Activated T-cell treated with anti-CD3 and anti-CD28 coated beads, Interleukin-2, amount 50 U/mL, for 4 hours (primary cell): ENCODE results near the gene MSH5. TPM values are rescaled to one million over a fixed set of nuclear protein-coding genes. Genes with fewer than 3 reads are reported as not detected.
A peak's percentile ranks its signal among the peaks of the same experiment; 100 is the strongest.

Source experiments
- ATAC-seq, 2 donors: fragments of 200-7000 bp; cut with Tn5 transposase; one replicate each; pipeline ENCODE4 v1.10.0; 2021
- DNase-seq: peaks from one replicate; pipeline ENCODE4 v3.0.0-alpha.2; 2020
- H3K27me3 Mint-ChIP-seq: one replicate; pipeline ENCODE4 v1.8.0; 2021; ENCODE audit warnings: low read depth, mixed read lengths
- H3K36me3 Mint-ChIP-seq: one replicate; pipeline ENCODE4 v1.8.0; 2022; ENCODE audit warnings: mixed read lengths; ENCODE audit not compliant: insufficient read depth
- H3K4me1 Mint-ChIP-seq: one replicate; pipeline ENCODE4 v1.8.0; 2021; ENCODE audit warnings: low read depth, mixed read lengths
- H3K4me3 Mint-ChIP-seq: one replicate; pipeline ENCODE4 v1.8.0; 2021; ENCODE audit warnings: mild to moderate bottlenecking, moderate library complexity, mixed read lengths
- H3K9me3 Mint-ChIP-seq: one replicate; pipeline ENCODE4 v1.8.0; 2021; ENCODE audit warnings: mixed read lengths
- total RNA-seq, 3 donors: library from RNA; stranded (reverse); gene quantifications; one replicate each; pipeline ENCODE4 v1.2.1, GENCODE V29; 2021

MSH5 gene
- total RNA-seq, 3 donors from 2014 or later = 30.9 to 35.4 (median 34.3) TPM

DNA sequence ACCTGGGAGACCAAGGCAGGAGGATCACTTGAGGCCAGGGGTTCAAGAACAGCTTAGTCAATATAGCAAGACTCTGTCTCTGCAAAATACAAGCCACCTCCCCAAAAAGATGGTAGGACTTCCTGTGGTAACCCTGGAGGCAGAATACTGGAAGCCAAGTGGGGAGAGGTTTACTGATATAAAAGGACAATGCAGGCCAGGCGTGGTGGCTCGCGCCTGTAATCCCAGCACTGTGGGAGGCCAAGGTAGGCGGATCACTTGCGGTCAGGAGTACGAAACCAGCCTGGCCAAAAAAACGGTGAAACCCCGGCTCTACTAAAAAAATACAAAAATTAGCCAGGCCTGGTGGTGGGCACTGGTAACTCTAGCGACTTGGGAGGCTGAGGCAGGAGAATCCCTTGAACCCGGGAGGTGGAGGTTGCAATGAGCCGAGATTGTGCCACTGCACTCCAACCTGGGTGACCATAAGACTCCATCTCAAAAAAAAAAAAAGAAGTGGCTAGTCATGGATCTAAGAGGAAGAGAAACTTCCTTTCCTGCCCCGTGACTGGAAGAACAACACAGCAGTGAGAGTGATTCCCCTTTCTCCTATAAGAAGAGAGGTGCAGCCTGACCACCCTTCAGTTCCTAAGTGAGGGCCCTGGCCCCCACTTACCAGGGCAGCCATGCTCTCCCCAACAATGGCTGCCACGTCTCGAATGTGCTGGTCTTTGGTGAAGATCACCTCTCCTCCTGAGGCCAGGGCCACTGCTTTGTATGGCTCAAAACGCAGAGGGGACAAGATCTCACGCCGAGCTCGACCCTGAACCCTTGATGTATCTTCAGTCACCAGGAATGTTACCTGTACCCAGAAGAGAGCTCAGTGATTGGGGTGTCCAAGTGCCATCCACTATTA is 28.8 kb downstream of the MSH5 start:
- Mint-ChIP-seq H3K36me3 (peaks cover 1% of the 10 kb centered on the region), H3K9me3 (no peaks in the 10 kb centered on the region), H3K4me1 (peaks cover 23% of the 10 kb centered on the region), H3K27me3 (no peaks in the 10 kb centered on the region), H3K4me3 (no peak overlapping the region)
- DNase-seq (no peak), ATAC-seq (no peak)

DNA sequence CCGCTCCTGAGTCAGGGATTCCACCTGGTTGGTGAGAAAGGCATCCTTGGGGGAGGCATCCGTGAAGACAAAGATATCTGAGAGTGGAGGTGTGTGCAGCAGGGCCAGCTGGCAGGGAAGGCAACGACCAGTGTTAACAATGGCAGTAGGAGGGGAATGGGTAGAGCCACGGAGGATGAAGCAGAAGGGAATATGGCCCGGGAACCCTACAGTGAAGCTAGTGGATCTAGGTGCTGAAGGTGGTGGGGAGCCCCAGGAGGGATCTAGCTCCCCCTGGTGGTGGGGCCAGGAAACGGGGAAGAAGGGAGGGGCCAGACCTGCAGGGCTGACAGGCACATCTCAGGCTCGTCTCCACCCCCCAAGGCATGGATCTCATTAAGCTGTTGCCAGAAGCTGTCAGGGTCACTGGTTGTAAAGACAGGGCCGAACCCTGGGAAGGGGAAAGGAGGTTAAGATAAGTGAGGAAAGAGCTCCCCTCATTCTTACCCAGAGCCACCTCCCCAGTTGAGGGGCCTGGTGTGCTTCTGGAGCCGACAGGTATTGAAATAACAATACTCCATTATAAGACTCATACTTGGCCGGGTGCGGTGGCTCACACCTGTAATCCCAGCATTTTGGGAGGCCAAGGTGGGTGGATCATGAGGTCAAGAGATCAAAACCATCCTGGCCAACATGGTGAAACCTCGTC is 30.0 kb downstream of the MSH5 start:
- no peaks in the 10 kb centered on the region for H3K27me3 Mint-ChIP-seq
- ATAC-seq = peak; percentile 78 to 81
- no peaks in the 10 kb centered on the region for H3K36me3 Mint-ChIP-seq
- H3K9me3 Mint-ChIP-seq = no peaks in the 10 kb centered on the region
- peaks cover 22% of the 10 kb centered on the region for H3K4me1 Mint-ChIP-seq
- peak; percentile 77 for DNase-seq
- no peak overlapping the region for H3K4me3 Mint-ChIP-seq

DNA sequence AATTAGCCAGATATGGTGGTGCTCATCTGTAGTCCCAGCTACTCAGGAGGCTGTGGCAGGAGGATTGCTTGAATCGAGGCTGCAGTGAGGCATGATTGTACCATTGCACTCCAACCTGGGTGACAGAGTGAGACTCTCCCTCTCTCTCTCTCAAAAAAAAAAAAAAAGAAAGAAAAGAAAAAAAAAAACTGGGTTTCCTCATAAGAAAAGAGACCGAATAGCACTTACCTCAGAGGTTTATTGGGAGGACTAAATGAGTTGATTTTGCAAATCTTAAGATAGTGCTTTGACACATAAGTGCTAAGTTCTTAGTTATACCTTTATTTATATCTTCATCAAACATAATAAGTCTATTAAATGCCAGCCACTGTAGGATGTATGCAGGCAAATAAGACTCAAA is 31.1 kb downstream of the MSH5 start:
- H3K9me3 Mint-ChIP-seq = no peaks in the 10 kb centered on the region

DNA sequence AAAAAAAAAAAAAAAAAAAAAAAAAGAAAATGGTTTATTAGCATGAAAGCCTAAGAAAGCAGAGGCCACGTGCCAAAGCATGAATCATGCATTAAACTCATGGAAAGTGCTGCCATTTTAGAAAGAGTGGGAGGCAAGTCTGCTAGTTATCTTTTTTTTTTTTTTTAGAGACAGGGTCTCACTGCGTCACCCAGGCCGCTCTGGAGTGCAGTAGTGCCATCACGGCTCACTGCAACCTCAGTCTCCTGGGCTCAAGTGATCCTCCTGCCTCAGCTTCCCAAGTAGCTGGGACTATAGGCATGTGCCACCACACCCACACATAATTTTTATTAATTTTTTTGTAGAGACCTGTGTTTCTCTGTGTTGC is 32.2 kb downstream of the MSH5 start:
- peak; percentile 47 for DNase-seq
- H3K36me3 Mint-ChIP-seq = no peaks in the 10 kb centered on the region
- H3K4me3 Mint-ChIP-seq = no peak overlapping the region
- ATAC-seq = peak; percentile 34 to 38
- H3K9me3 Mint-ChIP-seq = no peaks in the 10 kb centered on the region
- H3K4me1 Mint-ChIP-seq = peaks cover 36% of the 10 kb centered on the region
- H3K27me3 Mint-ChIP-seq = no peaks in the 10 kb centered on the region

More for the DNA sequence above, 31.1 kb downstream of the MSH5 start:
- ATAC-seq (no peak), DNase-seq (no peak)
- Mint-ChIP-seq H3K4me3 (no peak overlapping the region), H3K27me3 (no peaks in the 10 kb centered on the region), H3K36me3 (no peaks in the 10 kb centered on the region), H3K4me1 (peaks cover 27% of the 10 kb centered on the region)

DNA sequence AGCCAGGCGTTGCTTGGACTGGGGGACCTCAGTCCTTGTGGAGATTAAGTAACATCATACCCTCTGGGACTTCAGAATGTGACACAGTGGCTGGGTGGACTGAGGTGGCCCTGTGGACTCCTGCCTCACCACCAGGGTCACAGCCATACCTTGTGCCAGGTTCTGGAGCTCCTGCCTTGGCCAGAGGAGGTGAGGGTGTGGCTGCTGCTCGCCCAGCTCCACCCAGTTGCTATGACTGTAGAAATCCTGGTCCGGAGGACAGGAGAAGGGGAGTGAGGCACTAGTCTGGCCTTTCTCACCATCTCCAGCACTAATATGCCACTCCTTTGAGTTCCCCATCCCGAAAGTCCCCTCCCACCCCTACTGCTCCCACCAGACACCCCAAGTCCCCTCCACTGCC is 35.4 kb downstream of the MSH5 start:
- Mint-ChIP-seq H3K27me3 (no peaks in the 10 kb centered on the region), H3K4me1 (peaks cover 40% of the 10 kb centered on the region), H3K9me3 (no peaks in the 10 kb centered on the region), H3K36me3 (peaks cover 2% of the 10 kb centered on the region), H3K4me3 (no peak overlapping the region)
- DNase-seq = no peak
- no peak for ATAC-seq

DNA sequence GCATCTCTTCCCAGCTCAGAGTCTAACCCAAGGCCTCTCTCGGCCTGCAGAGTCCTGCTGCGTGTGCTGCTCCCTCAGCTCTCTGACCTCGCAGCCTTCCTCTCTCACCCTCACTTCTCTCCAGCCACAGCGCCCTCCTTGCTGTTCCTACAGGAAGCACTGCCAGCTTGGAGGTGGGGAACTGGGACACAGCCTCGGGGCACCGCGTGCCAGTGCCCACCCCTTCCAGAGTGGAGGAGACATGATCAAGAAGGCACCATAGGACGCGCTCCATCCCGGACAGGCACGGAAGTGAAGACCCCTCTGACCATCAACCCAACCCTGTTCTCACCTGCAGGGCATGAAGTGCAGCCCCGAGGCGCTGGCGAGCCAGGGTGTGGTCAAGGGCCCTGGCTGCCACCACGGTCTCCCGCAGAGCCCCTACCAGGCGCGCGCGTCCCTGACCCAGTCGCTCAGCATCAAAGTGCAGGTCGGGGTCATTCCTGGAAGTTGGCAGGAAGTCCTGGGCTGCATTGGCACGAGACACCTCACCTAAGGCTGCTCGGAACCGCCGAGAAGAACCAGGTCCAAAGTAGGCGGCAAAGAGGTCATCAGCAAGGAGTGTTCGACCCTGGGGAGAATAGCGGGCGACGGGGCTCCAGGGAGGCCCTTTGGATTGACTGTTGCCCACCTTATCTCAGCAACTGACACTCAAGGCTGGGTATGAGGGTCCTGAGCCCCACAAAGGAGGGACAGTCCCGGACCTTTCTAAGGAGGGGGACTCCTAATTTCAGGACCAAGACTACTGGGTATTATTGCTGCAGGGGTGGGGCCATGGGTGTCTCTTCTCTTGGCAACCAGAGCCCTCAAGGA is 36.1 kb downstream of the MSH5 start:
- Mint-ChIP-seq H3K9me3 (no peaks in the 10 kb centered on the region), H3K36me3 (peaks cover 3% of the 10 kb centered on the region), H3K4me1 (peaks cover 40% of the 10 kb centered on the region), H3K27me3 (no peaks in the 10 kb centered on the region), H3K4me3 (peak overlapping the region; percentile 24)
- ATAC-seq (no peak), DNase-seq (no peak)

DNA sequence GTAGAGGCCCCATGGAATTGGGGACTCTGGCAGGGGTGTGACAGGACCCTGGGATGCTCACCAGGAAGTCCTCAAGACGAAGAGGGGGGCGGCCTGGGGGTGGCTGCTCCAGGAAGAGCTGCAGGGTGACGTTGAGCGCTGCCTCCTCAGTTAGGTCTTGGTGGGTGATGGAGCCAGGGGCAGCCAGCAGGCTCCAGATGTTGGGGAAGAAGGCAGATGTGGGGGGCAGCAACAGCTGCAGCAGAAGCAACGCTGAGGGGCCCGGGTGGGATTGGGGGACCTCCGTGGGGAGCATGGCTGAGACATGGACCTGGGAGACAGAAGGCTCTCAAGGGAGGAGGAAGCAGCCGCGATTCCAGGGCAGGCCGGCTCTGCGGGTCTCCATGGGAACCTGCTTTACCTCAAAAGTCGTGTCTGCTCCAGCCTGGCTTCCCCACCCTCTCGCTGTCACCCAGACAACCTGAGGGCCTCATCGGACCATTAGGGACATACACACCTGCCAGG is 36.7 kb downstream of the MSH5 start:
- peak; percentile 4 to 7 for ATAC-seq
- peaks cover 7% of the 10 kb centered on the region for H3K36me3 Mint-ChIP-seq
- H3K9me3 Mint-ChIP-seq = no peaks in the 10 kb centered on the region
- DNase-seq = no peak
- no peaks in the 10 kb centered on the region for H3K27me3 Mint-ChIP-seq
- peak overlapping the region; percentile 21 for H3K4me3 Mint-ChIP-seq
- peaks cover 34% of the 10 kb centered on the region for H3K4me1 Mint-ChIP-seq

DNA sequence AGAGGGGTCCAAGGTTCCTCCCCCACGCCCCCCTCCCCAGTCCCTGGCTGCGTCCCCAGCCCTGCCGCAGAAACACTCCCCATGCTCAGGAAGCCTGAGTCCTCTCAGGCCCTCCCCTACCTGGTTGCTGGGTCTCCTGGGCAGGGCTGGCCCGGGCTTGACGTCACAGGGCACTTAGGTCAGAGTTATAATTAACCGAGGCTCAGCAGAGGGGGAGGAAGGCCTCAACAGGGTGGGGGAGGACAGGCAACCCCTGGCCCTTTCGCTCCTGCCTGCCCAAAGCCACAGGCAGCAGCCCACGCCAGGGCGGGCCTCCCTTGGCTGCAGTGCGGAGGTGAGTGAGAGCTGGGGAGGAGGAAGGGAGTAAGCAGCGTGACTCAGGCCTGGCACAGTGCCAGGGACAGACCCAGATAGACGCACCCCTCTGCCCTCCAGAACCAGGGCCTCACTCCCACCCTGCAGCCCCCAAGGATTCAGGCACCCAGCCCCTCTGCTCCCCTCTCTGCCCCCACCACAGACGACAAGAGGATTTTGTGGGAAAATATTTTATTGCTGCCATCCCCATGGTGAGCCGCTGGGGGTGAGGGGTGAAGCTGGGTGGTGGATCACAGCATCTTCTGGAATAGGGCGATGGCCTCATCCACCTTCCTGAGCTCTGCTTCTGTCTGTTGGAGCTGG is 37.3 kb downstream of the MSH5 start, which contains the start of gene VWA7:
Gene VWA7, minus strand, starts transcription at position 340 of the 678 bp plus-strand sequence. CDS start 549 bp downstream, outside the sequence.
- Mint-ChIP-seq H3K4me3 (peak within 1 kb of the TSS; percentile 21), H3K27me3 (no peaks in the 10 kb centered on the region), H3K36me3 (peaks cover 7% of the 10 kb centered on the region), H3K4me1 (peaks cover 32% of the 10 kb centered on the region), H3K9me3 (no peaks in the 10 kb centered on the region)
- peak; percentile 77 for DNase-seq
- ATAC-seq = peak; percentile 84 to 91

DNA sequence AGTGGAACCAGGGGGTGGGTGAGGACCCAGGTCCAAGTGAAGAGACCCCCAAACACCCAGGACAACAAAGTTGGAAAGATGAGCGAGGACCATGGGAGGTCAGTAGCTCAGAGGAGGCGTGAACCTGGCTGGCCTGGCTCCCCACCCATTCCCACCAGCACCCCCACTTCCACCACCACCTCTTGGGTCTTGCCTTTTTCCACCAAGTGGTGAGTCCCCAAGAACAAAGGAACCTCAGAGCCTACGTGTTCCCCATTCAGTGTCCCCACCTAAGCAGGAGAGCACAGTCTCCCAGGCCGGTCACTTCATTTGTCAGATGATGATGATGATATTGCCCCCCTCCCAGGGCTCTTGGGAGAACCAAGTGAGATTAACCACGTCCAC is 37.9 kb downstream of the MSH5 start:
- no peak for ATAC-seq
- H3K9me3 Mint-ChIP-seq = no peaks in the 10 kb centered on the region
- no peaks in the 10 kb centered on the region for H3K27me3 Mint-ChIP-seq
- H3K4me3 Mint-ChIP-seq = no peak overlapping the region
- H3K4me1 Mint-ChIP-seq = peaks cover 30% of the 10 kb centered on the region
- no peak for DNase-seq
- H3K36me3 Mint-ChIP-seq = peaks cover 9% of the 10 kb centered on the region

DNA sequence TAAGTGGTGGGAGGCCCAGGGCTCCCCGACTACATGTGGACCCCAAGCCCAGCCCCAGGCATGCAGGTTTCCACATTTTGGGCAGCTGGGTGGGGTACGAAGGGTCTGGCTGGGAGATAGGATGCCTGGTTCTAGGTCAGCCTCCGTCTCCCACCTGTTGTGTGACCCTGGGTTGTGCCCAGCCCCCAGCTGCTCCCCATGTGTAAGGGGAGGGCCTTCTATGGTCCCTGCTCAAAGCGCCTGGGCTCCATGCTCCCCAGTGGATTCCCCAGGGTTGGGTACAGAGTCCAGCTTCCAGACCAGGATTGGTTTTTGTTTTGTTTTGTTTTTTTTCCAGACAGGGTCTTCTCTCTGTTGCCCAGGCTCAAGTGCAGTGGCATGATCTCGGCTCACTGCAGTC is 38.4 kb downstream of the MSH5 start:
- no peak for ATAC-seq

DNA sequence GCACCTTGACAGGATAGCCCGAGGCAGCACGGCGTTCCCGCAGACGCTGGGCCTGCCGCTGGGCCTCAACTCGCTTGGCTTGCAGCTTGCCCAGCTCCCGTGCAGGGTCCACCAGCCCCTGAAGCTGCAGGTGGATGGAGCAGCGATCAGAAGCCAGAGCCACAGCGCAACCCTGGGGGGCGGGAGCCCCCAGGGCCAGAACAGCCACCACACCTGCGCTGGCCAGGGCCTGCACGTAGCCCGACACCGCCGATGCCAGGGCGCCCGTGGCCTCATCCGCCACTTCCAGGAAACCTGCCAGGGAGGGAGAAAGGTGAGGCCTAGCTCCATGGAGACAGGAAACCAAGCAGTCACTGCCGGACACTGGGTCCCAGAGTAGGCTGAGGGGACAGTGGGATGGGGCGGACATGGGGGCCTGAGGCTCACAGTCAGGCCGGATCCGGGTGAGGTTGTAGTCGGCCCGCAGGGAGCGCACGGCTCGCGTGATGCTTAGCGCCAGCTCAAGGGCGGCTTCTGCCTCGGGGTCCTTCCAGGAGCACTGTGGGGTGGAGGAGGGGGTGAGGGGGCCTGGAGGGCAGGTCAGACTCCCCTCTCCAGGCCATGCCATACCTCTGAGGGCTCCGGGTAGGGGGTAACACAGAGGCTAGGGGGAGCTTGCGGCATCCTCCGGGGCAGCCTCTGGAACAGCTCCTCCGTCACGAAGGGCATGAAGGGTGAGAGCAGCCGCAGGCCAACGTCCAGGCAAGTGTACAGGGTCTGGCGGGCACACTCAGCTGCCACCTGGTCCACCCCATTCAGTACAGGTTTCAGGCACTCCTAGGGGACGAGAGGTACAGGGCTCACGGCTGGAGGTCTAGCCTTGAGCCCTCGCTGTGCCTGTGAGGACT is 39.4 kb downstream of the MSH5 start:
- DNase-seq (no peak), ATAC-seq (no peak)
- Mint-ChIP-seq H3K9me3 (no peaks in the 10 kb centered on the region), H3K4me3 (no peak overlapping the region), H3K4me1 (peaks cover 24% of the 10 kb centered on the region), H3K27me3 (no peaks in the 10 kb centered on the region), H3K36me3 (peaks cover 17% of the 10 kb centered on the region)

More for the DNA sequence above, 38.4 kb downstream of the MSH5 start:
- Mint-ChIP-seq H3K4me3 (no peak overlapping the region), H3K36me3 (peaks cover 13% of the 10 kb centered on the region), H3K27me3 (no peaks in the 10 kb centered on the region), H3K4me1 (peaks cover 27% of the 10 kb centered on the region), H3K9me3 (no peaks in the 10 kb centered on the region)
- DNase-seq = no peak

DNA sequence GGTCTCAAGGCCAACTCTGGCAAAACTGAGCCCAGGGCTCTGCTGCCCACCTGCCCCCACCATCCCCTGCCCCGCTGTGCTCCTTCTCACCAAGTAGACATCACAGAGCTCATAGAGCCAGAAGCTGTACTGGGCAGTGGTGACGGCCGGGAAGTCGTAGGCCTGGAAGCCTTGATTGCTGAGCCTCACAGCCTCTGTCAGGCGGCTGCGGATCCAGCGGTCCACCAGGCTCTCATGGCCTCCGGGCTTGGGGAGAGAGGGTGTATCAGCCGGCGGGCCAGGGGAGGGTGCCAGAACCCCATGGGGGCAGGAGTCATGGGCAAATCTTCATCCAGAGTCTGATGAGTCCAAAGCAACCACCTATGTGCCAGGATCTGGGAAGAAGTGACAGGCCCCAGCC is 40.1 kb downstream of the MSH5 start:
- no peaks in the 10 kb centered on the region for H3K9me3 Mint-ChIP-seq
- H3K36me3 Mint-ChIP-seq = peaks cover 23% of the 10 kb centered on the region
- no peak overlapping the region for H3K4me3 Mint-ChIP-seq
- H3K27me3 Mint-ChIP-seq = no peaks in the 10 kb centered on the region
- H3K4me1 Mint-ChIP-seq = peaks cover 24% of the 10 kb centered on the region
- DNase-seq (no peak), ATAC-seq (no peak)
